ENCODE measurements around the gene KRT4.

The KRT4 gene

DNA sequence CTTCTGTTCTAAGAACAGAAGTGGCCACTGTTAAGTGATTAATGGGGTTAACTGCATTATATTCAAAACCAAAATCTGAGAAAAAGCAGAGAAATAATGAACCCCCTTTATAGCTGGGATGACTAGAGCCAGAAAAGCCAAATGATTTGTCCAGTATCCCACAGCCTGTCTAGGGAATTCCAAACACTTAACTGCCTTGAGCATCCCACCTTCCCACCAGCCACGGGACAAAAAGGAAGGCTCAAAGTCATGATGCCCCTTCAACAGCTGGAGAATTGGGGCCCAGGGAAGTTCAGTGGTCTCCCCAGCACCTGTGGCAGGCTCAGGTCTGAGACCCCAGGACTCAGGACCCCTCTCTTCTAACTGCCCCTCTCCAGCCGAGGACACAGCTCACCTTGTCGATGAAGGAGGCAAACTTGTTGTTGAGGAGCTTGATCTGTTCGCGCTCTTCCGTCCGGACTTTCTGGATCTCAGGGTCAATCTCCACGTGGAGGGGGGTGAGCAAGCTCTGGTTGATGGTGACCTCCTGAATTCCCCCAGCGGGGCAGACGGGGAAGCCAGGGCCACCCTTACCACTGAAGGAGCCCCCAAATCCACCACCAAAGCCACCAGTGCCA, 605 bp downstream of the KRT4 start:
- TF ChIP-seq GATA1 (IDR thresholded peaks at IDR 0.05; ENCODE audit: low read depth, low read length) (no peak), POLR2A (IDR thresholded peaks at IDR 0.05; ENCODE audit: low read length) (no peak)
- no peak for DNase-seq

DNA sequence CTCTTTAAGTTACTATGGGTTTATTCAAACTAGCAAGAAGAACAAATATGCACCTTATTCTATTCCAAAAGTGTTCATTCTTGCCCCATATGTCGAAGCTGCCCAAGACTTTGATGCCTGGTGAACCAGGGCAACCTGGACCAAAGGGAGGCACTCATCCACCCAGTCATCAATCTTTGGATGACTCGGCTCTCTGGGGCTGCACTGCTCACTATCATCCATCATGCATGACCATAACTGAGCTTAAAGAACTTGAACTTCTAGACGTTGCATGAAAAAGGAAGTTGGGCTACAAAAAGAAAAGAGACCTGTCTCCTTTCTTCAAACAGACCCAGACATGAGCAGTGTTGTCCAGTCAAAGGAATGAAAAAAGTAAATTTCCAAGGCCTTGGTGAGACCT, 1.2 kb downstream of the KRT4 start:
- DNase-seq = peak in 1 of 2 experiments; percentile 20
- TF ChIP-seq POLR2A (IDR thresholded peaks at IDR 0.05; ENCODE audit: low read length) = no peak
- no peak for TF ChIP-seq GATA1 (IDR thresholded peaks at IDR 0.05; ENCODE audit: low read depth, low read length)

DNA sequence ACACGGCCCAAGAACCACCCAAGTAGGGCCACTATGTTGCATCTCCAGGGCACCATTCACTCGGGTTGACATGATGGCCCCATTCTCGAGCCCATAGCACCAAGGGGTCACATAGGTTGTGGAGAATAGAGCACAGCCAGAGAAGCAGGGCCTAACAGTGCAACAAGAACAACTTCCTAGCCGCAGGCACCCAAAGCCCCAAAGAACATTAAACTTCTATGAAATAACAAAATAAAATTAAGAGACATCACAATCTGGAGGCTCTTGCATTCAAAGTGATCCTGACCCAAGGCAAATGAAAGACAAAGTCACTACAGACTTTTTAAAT, 1.9 kb downstream of the KRT4 start:
- TF ChIP-seq POLR2A (IDR thresholded peaks at IDR 0.05; ENCODE audit: low read length) = no peak
- no peak for TF ChIP-seq GATA1 (IDR thresholded peaks at IDR 0.05; ENCODE audit: low read depth, low read length)
- DNase-seq = no peak

DNA sequence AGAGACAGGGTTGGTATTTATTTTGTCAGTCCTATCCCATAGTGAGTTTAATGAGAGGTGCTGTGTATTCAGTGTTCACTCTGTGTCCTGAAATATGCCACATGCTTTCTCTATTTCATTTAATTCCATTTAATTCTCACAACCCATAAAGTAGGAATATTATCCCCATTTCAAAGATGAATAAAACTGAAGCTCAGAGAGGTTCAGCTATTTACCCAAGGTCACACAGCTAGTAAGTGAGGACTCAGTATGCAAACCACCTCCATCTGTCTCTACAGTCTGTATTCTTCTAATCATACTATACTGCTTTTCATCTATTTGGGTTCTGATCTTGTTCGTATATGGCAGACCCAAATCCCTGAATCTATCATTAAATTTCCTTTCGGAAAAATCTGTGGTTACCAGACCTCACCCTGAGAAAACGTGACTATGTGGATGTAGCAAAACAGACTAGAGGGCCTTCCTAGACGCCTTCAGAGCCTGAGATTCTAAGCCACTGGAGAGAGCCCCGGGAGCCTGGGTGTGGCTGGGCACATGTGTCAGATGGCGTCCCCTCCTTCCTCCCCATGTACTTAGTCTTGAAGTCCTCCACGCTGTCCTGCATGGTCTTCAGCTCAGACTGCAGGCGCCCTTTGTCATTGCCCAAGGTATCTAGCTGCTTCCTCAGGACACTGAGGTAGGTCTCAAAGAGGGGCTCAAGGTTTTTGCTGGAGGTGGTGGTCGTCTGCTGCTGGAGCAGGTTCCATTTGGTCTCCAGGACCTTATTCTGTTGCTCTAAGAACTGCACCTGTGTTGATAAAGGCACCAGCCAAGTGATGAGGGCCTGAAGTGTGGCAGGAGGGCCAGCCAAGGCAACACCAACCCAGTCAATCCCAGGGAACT, 2.5 kb downstream of the KRT4 start:
- TF ChIP-seq POLR2A (IDR thresholded peaks at IDR 0.05; ENCODE audit: low read length) (no peak), GATA1 (IDR thresholded peaks at IDR 0.05; ENCODE audit: low read depth, low read length) (no peak)
- no peak for DNase-seq

DNA sequence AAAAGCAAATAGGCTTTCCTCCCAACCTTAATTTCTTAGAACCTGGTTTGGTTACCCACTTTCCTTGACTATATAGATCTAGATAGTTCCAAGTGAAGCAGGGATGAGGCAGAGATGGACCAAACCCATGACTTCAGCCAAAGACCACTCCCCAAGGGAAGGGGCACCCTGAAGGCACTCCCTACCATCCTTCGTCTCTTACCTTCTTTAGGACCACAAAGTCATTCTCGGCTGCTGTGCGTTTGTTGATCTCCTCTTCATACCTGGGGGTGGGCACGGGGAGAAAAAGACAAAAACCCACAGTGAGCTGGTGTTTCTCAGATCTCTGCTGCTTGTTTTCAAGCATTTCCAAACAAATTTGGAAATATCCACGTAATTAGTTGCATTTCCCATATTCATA, 3.4 kb downstream of the KRT4 start:
- no peak for TF ChIP-seq GATA1 (IDR thresholded peaks at IDR 0.05; ENCODE audit: low read depth, low read length)
- no peak for TF ChIP-seq POLR2A (IDR thresholded peaks at IDR 0.05; ENCODE audit: low read length)
- DNase-seq = no peak

DNA sequence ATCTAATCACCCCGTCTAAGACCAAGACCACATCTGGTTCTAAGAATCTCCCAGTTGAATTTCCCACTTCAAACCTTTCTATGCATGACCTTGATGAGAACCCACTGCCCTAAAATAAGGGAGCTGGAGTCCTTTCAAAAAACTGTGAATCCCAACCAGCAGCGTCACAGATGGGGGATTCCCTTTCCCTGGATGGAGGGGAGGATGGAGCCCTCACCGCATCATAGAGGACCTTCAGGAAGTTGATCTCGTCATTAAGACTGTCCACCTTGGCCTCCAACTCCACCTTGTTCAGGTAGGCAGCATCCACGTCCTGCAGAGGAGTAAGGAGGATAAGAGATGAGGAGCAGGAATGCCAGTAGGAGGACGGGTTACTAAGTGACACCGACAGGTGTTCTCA, 4.8 kb downstream of the KRT4 start:
- TF ChIP-seq POLR2A (IDR thresholded peaks at IDR 0.05; ENCODE audit: low read length) (no peak), GATA1 (IDR thresholded peaks at IDR 0.05; ENCODE audit: low read depth, low read length) (no peak)
- no peak for DNase-seq

DNA sequence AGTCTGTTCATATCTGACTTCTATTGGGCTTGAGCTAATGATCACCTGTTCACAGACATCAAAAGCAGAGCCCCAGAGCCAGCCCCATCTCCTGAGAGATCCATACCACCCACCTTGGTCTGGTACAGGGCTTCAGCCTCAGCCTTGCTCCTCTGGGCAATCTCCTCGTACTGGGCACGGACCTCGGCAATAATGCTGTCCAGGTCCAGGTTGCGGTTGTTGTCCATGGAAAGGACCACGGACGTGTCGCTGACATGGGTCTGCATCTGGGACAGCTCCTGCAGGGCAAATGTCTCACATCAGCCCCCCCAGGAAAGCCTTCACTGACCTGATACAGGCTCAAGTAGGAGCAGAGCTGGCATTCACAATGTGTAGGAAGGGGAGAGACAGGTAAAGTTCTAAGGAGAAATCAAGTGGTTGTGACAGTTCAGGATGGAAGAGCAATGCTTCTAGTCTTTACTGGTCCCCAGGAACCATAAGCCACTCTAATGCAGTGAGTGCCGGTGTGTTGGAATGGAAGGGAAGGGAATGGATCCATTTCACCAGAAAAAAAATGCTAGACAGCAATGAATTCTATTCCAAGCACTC, 5.2 kb downstream of the KRT4 start:
- TF ChIP-seq POLR2A (IDR thresholded peaks at IDR 0.05; ENCODE audit: low read length) (no peak), GATA1 (IDR thresholded peaks at IDR 0.05; ENCODE audit: low read depth, low read length) (no peak)
- no peak for DNase-seq

DNA sequence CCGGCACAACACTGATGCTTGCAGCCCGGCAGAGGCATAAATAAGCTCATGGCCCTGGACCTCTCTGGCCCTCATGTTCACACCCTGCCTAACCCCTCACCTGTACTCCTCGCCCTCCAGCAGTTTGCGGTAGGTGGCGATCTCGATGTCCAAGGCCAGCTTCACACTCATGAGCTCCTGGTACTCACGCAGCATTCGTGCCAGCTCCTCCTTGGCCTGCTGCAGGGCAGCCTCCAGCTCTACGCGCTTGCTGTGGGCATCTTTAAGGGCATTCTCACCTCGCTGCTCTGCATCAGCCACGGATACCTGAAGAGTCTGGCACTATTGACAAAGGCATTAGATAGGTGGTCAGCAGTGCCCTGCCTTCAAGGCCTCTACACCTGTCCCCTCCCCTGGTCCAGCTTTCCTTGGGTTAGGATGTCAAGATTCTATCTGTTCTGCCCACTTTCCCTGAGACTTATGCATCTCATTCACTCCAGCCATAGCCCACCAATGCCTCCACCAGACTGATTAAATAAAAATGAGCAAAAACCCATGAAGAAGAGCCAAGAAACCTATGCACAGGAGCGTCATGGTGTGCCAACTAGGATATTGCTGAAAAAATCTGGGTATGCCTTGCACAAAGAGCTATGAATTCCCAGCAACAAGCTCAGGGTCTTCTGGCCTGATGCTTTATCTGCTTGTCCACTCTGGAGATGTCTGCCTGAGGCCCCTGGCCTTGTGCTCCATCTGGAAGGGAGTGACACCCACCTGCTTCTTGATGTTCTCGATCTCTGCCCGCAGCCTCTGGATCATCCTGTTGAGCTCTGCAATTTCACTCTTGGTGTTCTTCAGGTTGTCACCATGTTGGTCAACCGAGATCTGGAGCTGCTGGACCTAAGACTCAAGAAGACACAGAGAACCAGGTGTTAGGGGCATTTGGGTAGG, 6.1 kb downstream of the KRT4 start:
- DNase-seq = no peak
- TF ChIP-seq POLR2A (IDR thresholded peaks at IDR 0.05; ENCODE audit: low read length) = no peak
- TF ChIP-seq GATA1 (IDR thresholded peaks at IDR 0.05; ENCODE audit: low read depth, low read length) = no peak

DNA sequence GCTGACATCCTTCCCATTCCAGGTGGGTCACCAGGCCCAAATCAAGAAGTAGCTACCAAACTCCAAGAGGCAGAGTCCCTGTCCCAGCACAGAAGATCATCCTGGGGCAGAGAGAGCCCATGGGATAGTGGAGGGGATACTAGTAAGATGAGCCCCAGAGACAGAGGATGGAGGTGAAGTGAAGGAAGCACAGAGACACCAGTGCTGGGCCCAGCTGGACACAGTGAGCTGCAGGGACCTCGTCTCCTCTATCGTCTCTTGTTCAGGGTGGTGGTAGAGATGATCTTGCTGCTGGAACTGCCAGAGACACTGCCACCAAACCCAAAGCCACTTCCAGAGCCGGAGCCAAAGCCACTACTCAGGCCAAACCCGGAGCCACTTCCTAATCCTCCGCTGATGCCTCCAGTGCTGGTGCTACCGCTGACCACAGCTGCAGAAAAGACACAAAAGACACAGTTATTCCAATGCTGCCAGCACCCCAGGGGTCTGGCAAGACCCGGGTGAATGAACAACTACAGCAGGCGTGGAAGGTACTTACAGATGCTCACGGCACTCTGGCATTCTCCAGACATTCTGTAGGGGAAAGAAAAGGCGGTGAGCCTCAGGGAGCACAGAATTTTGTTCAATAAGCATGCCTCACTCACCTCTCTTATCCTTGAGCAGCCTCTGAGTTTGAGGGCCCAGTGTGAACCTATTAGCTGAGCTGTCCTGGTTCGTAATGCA, 6.9 kb downstream of the KRT4 start:
- TF ChIP-seq GATA1 (IDR thresholded peaks at IDR 0.05; ENCODE audit: low read depth, low read length) (no peak), POLR2A (IDR thresholded peaks at IDR 0.05; ENCODE audit: low read length) (no peak)

DNA sequence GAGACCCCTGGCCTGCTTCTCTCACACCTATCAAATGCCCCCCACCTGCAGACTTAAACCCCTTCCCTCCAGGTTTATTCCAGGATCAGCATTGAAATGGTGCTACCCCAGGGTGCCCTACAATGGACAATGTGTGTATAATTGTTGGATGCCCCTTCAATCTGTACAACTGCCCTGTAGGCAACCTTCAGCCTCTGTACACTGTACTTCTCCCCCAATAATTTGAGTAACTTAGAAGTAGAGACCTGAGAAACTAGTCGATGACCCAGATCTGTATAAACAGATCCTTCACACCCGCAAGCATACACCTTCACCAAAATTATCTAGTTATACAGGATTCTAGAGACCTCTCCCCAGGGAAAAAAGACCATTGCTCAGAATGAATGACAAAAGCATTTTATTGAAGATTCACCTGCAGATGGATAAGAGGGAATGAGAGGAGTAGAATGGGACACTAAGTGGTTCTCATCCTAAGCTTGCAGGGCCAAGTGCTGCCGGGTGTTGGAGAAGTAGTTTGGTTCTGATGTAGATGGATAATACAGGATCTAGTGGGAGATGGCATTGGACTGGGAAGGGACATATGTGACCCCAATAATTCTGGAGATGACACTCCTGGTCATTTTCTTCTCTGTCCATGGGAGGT, 7.6 kb downstream of the KRT4 start:
- TF ChIP-seq GATA1 (IDR thresholded peaks at IDR 0.05; ENCODE audit: low read depth, low read length) = no peak
- DNase-seq = no peak

More for the DNA sequence above, 6.9 kb downstream of the KRT4 start:
- no peak for DNase-seq

DNA sequence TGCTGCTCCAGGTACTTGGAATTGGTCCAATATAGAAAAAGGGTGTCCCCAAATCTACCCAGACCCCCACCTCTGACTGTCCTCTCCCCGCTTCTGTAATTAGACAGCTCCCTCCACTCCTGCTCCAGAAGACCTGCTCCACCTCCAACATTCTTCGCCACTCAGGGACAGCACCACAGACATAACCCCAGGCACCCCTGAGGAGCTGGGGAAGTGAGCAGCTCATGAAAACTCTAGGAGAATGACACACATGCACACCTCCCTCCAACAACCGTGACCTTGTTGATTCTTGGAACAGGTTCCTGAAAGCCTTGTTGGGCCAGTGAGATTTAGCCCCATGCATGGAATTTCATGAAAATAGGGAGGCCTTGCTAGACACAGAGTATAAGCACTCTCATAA, 8.2 kb downstream of the KRT4 start:
- no peak for TF ChIP-seq POLR2A (IDR thresholded peaks at IDR 0.05; ENCODE audit: low read length)
- TF ChIP-seq GATA1 (IDR thresholded peaks at IDR 0.05; ENCODE audit: low read depth, low read length) = no peak
- DNase-seq = no peak

DNA sequence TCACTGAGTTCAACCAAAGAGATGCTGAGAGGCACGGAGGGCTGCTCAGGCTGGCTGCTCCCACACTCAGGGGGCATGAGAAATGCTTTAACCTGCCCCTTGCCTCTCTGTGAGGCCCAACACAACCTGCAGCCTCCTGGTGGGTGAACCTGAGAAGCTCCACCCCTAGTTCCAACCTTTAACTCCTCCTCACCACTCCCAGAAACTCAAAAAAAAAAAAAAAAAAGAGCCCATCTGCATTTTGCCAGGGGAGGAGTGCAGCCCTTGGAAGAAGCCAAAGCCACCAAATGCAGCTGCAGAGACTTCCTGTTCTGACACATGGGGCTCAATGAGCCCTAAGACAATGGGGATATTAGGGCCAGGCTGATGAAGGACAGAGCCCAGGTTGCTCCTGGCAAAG, 8.9 kb downstream of the KRT4 start:
- TF ChIP-seq GATA1 (IDR thresholded peaks at IDR 0.05; ENCODE audit: low read depth, low read length) (no peak), POLR2A (IDR thresholded peaks at IDR 0.05; ENCODE audit: low read length) (no peak)
- no peak for DNase-seq

DNA sequence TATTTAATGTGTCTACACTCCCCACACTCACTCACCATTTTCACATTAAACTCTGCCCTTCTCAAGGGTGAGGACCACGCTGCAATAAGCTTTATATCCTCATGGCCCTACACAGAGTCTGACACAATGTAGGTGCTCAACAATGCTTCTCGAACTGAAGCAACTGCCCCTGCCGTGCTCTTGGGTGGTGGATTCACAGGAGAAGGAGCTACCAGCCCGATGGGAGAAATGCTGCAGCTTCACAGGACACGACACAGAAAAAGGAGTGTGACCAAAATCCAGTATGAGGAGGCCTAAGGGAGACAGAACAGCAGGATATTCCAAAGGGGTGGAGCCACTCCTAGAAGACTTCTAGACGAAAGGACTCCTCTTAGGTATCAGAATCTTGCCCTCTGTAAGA, 11.5 kb downstream of the KRT4 start:
- TF ChIP-seq POLR2A (IDR thresholded peaks at IDR 0.05; ENCODE audit: low read length) (no peak), GATA1 (IDR thresholded peaks at IDR 0.05; ENCODE audit: low read depth, low read length) (no peak)
- DNase-seq = no peak

Measured in erythroblast (primary cell).